PFSK-1 (cell line): ENCODE data around the gene PDZD2.

Experiments used
- FOXP2 ChIP-seq: optimal IDR thresholded peaks from 2 replicates; pipeline ENCODE3; 2011; ENCODE audit warnings: borderline replicate concordance, control low read depth, inconsistent platforms; ENCODE audit not compliant: insufficient read depth; ENCODE audit errors: extremely low read length, extremely low read depth
- POLR2AphosphoS5 ChIP-seq: IDR thresholded peaks from 2 replicates; pipeline ENCODE4 v1.6.1; 2012; ENCODE audit warnings: low read depth, mild to moderate bottlenecking, control low read depth, low read length, moderate library complexity
- REST ChIP-seq, 2 experiments: IDR thresholded peaks; 2 replicates each; pipeline versions ENCODE4 v1.6.1 to v1.8.0; 2011 to 2012; ENCODE audit warnings: low read depth in 2 of 2, low read length in 2 of 2, control low read depth in 1 of 2, inconsistent platforms in 1 of 2, mild to moderate bottlenecking in 1 of 2, moderate library complexity in 1 of 2; ENCODE audit not compliant: insufficient read depth in 1 of 2
- SIN3A ChIP-seq: IDR thresholded peaks from 2 replicates; pipeline ENCODE4 v1.6.1; 2012; ENCODE audit warnings: mild to moderate bottlenecking, low read length, moderate library complexity, borderline replicate concordance; ENCODE audit not compliant: insufficient read depth
- TAF1 ChIP-seq: IDR thresholded peaks from 2 replicates; pipeline ENCODE4 v1.6.1; 2012; ENCODE audit warnings: low read length, control low read depth, borderline replicate concordance; ENCODE audit not compliant: insufficient read depth

PDZD2 gene

GRCh38 chr5:31993165-31993961, 354.4 kb downstream of the PDZD2 start:
- TF ChIP-seq REST (IDR thresholded peaks at IDR 0.05; ENCODE audit: insufficient read depth in 1 of 2, low read depth in 2 of 2, low read length in 2 of 2) (no peak), POLR2AphosphoS5 (no peak), SIN3A (no peak), TAF1 (no peak), FOXP2 (no peak)

- no peak for TF ChIP-seq TAF1
- no peak for TF ChIP-seq REST (IDR thresholded peaks at IDR 0.05; ENCODE audit: insufficient read depth in 1 of 2, low read depth in 2 of 2, low read length in 2 of 2)
- TF ChIP-seq FOXP2, result no peak
- no peak for TF ChIP-seq POLR2AphosphoS5
- no peak for TF ChIP-seq SIN3A
Observed at GRCh38 chr5:31995006-31995405, 356.1 kb downstream of the PDZD2 start.

- no peak for TF ChIP-seq POLR2AphosphoS5
- TF ChIP-seq REST (IDR thresholded peaks at IDR 0.05; ENCODE audit: insufficient read depth in 1 of 2, low read depth in 2 of 2, low read length in 2 of 2), result no peak
- TF ChIP-seq SIN3A, result no peak
- no peak for TF ChIP-seq FOXP2
- no peak for TF ChIP-seq TAF1
Observed at GRCh38 chr5:31995714-31996113, 356.8 kb downstream of the PDZD2 start.

- TF ChIP-seq TAF1 (no peak), REST (IDR thresholded peaks at IDR 0.05; ENCODE audit: insufficient read depth in 1 of 2, low read depth in 2 of 2, low read length in 2 of 2) (no peak), SIN3A (no peak), POLR2AphosphoS5 (no peak), FOXP2 (no peak)
Observed at GRCh38 chr5:31996909-31997308, 358.0 kb downstream of the PDZD2 start.
